ENCODE data around the gene GET4.

DNA sequence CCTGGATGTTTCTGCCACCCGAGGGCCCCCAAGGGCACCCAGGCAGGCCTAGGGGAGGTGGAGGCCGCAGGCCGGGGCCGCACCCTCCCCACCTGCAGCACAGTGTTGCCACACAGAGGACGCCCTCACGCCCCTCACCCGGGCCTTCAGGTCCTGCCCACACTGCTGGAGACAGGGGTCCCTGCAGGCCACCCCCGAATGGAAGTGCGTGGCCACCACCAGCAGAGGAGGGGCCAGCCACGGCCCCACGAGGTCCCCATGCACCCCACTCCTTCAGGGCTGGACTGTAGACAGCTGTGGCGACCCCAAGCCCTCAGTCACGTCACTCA, 42.7 kb downstream of the GET4 start:
- TF ChIP-seq CTCF (conservative IDR thresholded peaks at IDR 0.05; ENCODE audit: low read depth, low read length) (no peak), EZH2 (IDR thresholded peaks at IDR 0.05; ENCODE audit: low read length, unreplicated experiment) (no peak)
